Ammon's horn (tissue), 1 donor: ENCODE measurements around the gene UIMC1.
A peak's percentile ranks its signal among the peaks of the same experiment; 100 is the strongest.

Source experiments
- DNase-seq: peaks from one replicate; pipeline ENCODE4 v3.0.0-alpha.2; 2016; ENCODE audit warnings: low spot score

Gene UIMC1

DNA sequence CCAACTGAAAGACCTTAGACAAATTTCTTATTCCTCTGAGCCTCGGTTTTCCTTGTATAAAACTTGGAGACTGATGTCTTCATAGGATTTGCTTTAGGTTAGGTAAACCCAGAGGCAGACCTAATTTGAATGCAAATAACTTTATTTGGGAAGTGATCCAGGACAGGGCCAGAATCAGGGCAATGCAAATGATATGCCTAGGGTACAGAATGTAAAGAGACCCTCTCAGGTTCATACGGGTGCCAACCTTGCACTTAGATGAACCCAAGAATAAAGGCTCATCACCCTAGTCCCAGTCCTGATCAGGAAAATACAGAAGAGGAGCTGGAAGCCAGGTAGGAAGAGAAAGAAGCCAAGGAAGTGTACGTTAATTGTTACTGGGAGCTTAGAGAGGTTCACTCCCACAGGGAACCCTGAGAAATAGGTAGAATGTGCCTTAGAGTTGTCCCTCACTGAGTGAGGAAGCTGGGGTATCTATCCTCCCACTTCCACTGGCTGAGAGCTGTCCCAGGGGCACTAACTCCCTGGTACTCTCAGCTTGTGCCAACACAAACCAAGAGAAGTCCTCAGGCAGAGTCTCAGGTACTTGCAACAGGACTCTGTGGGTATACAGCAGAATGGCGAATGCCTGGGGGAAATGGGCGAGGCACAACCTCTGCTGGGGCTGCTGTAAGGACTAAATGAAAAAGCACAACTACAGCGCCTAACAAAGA, 104.3 kb downstream of the UIMC1 start:
- DNase-seq = no peak

GRCh38 chr5:176901260-176902101, 105.1 kb downstream of the UIMC1 start:
- DNase-seq = no peak

- no peak for DNase-seq
Observed at GRCh38 chr5:176900780-176901204, 105.8 kb downstream of the UIMC1 start.

DNA sequence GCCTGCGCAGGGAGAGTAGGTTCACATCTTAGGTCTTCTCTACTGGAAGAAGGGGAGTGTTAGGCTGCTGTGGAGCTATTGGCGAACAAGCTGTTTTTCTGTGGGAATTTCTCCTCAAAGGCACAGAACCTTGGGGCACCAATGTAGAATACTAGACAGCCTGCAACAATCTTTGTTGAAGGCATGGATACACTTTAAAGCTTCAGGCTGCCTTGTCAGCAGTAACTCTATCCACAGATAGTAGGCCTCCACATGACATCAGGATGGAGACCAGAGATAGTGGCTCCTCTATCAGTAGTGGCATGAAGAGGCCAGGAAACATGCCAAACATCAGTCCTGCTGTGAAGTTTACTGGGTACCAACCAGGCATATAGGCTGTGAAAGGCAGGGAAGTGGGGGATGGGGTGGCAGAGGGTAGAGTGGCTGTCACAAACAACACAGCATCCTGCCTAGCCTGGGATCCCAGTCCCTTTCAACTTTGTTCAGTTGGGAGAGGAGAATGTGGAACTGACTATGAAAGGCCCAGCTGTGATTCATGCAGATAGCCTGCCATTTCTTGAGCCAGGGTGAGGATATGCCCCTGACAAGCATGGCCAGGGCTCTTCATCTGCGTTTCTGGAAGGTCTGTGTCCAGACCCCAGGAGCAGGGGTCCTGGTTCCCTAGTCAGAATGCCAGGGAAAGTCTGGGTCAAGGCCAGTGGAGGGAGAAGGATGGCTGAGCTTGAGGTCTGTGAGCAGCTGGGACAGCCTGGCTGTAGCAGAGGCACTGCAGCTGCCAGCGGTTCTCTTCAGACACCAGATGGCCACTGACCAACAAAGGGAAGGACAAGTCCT, 106.4 kb downstream of the UIMC1 start:
- peak; percentile 53 for DNase-seq

DNA sequence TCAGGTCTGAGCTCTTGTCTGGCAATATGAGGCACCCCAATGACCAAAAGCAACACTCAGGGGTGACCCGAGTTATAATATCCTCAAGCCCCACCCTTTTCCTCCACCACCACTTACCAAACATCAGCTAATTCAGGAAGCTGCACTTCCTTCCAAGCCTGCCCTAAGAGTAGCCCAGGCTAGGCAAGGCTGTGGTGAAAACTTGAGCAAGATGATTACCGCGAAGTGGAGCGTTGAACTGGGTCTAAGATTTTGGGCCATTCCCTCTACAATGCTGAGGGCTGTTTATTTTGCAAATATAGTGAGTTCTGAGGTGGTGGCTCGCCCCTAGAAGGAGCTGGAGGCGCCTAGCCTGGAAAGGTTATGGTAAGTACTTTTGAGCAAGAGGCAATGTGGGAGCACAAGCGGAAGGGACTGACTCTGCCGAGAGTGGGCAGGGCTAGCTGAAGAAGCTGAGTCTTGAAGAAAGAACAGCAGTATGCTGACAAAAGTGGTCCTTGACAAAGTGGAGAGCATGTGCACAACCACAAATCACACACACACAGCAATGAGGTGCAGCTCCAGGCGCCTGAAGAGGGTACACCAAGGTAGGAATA, 107.2 kb downstream of the UIMC1 start, which contains the start of gene HK3:
HK3 (minus strand) TSS at position 51 of the 596 bp plus-strand sequence. CDS start 3,187 bp downstream, outside the sequence.
- DNase-seq = peak; percentile 33

GRCh38 chr5:176897263-176897662, 109.3 kb downstream of the UIMC1 start:
- DNase-seq = no peak

DNA sequence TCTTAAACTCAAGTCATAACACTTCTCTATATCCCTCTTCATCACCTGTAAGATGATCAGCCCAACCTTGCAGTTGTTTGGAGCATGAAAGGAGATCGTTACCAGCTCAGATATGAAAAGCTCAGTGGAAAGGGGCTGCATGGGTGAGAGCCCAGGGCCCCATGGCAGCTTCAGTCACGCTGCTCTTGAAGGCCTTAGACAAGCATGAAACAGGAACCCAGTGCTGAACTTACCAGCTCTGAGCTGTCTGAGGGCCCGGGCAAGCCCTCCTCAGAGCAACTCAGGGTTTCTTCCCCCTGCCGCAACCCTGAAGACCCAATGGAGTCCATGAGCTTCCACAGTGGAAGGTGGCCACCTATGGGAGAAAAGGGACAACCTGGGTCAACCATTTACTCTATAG, 110.7 kb downstream of the UIMC1 start:
- DNase-seq = no peak

GRCh38 chr5:176894298-176894697, 112.3 kb downstream of the UIMC1 start:
- no peak for DNase-seq

- DNase-seq = no peak
Observed at GRCh38 chr5:176892663-176893062, 113.9 kb downstream of the UIMC1 start.

DNA sequence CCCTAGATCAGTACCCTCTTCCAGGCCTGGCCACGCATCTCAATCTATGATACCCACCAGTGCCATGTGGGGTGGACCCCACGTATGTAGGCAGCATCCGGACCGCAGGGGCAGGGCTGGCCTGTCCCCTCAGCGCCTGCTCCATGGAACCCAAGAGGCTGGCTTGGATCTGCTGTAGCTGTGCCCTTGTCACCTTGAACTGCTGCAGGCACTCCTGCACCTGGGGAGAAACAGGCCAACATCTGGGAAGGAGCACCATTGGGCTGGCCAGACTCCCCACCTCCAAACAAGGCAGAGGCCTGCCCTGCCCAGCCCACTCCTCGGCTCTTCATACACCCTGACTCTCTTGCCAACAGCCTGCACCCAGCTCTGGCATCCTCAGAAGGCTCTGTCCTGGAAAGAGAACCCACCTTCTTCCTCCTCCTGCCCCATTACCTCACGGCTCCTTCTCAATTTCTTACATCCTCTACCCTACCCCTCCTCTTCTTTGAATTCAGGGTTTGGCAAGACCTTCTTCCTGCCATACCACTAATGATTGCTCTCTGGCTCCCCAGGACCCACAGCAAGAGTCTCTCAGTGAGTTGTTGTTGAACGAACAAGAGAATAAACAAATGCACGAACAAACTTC, 115.1 kb downstream of the UIMC1 start:
- DNase-seq = no peak

DNA sequence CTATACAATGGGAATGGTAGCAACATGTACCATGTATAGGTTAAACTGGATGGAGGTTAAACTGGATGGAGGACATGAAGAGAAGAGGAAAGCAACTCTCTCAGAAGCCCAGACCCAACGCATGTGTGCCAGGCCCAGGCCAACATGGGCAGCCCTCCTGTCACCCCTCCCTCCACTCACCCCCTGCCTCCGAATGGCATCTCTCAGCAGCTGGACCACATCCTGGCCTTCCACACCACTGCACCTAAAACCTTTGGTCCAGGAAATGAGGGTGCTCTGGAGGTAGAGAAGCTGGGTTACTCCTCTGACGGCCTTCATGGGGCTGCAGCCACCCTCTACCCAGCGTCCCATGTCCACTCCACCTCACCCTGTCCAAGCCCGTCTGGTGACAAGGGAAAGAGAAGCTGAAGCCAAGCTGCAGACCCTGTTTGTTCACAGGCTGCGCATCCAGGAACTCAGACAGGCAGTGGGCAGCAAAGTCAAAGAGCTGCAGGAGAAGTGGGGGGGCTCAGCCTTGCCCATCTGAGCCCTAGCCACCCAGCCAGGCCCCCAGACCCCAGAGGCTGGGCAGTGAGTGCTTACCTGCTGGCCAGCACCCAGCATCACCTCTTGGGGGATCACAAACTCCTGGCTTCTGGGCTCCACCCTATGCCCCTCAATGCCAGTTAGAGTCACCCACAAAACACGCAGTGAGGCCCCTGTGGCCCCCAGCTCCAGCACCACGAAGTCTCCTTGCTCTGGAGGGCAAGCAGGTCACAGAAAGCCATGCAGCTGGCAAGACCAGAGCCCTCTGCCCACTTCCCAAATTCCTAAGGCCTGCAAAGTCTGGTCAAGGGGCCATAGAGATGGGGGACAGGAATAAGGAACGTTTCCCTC, 115.9 kb downstream of the UIMC1 start:
- no peak for DNase-seq

DNA sequence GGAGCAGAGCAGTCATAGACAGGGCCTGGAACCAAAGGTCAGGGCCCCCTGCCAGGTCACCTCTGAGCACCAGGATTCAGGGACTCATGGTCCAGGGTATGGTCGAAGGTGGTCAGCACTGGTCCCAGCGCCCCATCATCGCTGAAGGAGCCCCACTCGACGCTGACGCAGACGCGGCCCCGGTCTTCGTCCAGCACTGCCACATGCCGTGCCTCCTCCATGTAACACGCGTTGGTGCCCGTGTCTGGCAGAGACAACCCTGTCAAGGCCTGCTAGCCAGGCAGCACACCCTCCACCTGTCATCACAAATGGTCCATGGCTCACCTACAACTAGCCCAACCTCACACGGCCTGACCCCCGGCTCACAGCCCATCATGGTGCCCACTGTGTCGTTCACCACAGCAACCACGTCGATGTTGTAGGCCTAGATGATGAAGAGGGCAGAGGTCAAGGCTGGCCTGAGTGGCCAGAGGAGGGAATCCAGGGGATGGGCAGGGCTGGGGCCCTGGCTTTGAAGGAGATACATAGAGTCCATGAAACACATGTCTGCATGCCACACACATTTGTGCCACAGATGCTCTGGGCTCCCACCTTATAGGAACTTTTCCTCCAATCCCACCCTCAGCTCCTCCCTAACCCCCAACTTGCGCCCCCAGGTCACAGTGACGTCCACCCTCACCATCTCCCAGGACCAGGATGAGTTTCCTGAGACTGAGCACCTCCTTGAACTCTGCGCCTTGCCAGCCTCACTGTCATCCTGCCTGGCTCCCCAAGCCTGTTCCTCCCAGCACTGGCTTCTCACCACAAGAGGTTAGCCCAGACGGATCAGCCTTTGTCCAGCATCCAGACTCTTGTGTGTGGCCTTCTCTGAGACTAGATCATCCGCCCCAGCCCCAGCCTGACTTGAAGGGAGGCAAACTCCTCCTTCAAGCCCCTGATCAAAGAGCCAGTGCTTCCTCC, 117.0 kb downstream of the UIMC1 start:
- DNase-seq = no peak

GRCh38 chr5:176888865-176889165, 117.8 kb downstream of the UIMC1 start:
- DNase-seq = no peak

GRCh38 chr5:176888016-176888864, 118.3 kb downstream of the UIMC1 start:
- DNase-seq = no peak

- DNase-seq = no peak
Observed at GRCh38 chr5:176887252-176887849, 119.2 kb downstream of the UIMC1 start.

DNA sequence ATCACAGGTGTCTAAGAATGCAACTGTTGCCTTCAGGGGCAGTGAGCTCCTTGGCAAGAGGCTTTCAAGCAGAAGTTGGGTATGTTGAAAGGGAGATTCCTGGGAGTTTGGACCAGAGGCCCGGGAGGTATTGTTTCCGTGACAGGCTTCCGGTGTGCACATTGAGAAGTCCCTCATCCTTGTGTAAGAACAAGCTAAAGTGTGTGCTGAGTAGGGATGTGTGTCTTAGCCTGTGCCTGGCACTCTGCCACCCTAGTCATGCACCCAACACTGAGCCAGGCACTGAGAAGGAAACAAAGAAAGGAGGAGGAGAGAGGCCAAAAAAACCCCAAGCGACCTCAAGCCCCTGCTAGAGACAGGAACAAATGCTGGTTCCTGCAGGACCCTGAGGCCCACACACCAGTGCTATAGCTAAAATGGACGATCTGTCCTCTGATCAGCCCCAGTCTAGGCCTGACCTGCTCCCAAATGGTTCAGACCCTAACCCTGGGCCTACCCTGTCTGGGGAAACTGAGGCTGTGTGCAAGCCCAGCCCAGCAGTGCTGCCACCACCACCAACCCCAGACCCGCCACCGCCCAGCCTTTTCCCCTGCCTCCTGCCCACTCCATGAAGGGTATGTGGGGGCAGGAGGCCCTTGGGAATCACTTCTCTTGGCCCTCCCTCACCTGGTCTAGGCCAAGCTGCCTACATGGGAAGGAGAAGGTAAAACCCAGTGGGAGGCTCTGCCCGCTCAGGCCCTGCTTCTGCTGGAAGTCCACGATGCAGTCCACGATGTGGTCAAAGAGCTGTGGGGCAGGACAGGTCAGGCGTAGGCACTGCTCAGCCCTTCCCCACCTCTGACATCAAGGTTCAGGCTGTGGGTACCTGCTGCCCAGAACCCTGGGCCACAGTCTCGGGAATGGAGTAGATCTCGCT, 120.0 kb downstream of the UIMC1 start:
- DNase-seq = no peak

- no peak for DNase-seq
Observed at GRCh38 chr5:176884571-176884890, 122.0 kb downstream of the UIMC1 start.
